Measurements from ENCODE around the gene SMAD2.

SMAD2 gene

GRCh38 chr18:47801817-47802216 lies 128.6 kb downstream of the SMAD2 start:
- no peak for TF ChIP-seq CTCF (IDR thresholded peaks at IDR 0.05; ENCODE audit: low read depth, low read length)
- no peak for DNase-seq (ENCODE audit: low read depth in 2 of 2)
- H3K4me3 ChIP-seq (replicated peaks in 1 of 2; ENCODE audit: low read depth in 2 of 2, low read length in 2 of 2) = no peak overlapping the region

- TF ChIP-seq CTCF (IDR thresholded peaks at IDR 0.05; ENCODE audit: low read depth, low read length) = no peak
- DNase-seq (ENCODE audit: low read depth in 2 of 2) = no peak
- H3K4me3 ChIP-seq (replicated peaks in 1 of 2; ENCODE audit: low read depth in 2 of 2, low read length in 2 of 2) = no peak overlapping the region
Measured at GRCh38 chr18:47800756-47801155, 129.7 kb downstream of the SMAD2 start.

GRCh38 chr18:47800248-47800647 lies 130.2 kb downstream of the SMAD2 start:
- no peak overlapping the region for H3K4me3 ChIP-seq (replicated peaks in 1 of 2; ENCODE audit: low read depth in 2 of 2, low read length in 2 of 2)
- TF ChIP-seq CTCF (IDR thresholded peaks at IDR 0.05; ENCODE audit: low read depth, low read length) = no peak
- DNase-seq (ENCODE audit: low read depth in 2 of 2) = no peak

GRCh38 chr18:47799376-47799775 lies 131.1 kb downstream of the SMAD2 start:
- no peak for TF ChIP-seq CTCF (IDR thresholded peaks at IDR 0.05; ENCODE audit: low read depth, low read length)
- no peak for DNase-seq (ENCODE audit: low read depth in 2 of 2)
- H3K4me3 ChIP-seq (replicated peaks in 1 of 2; ENCODE audit: low read depth in 2 of 2, low read length in 2 of 2) = no peak overlapping the region

- TF ChIP-seq CTCF (IDR thresholded peaks at IDR 0.05; ENCODE audit: low read depth, low read length) = no peak
- H3K4me3 ChIP-seq (replicated peaks in 1 of 2; ENCODE audit: low read depth in 2 of 2, low read length in 2 of 2) = no peak overlapping the region
- no peak for DNase-seq (ENCODE audit: low read depth in 2 of 2)
Measured at GRCh38 chr18:47798366-47798765, 132.1 kb downstream of the SMAD2 start.

GRCh38 chr18:47797126-47797525 lies 133.3 kb downstream of the SMAD2 start:
- no peak overlapping the region for H3K4me3 ChIP-seq (replicated peaks in 1 of 2; ENCODE audit: low read depth in 2 of 2, low read length in 2 of 2)
- DNase-seq (ENCODE audit: low read depth in 2 of 2) = no peak
- TF ChIP-seq CTCF (IDR thresholded peaks at IDR 0.05; ENCODE audit: low read depth, low read length) = no peak

- DNase-seq (ENCODE audit: low read depth in 2 of 2) = peak; percentile 18 to 61
- TF ChIP-seq CTCF (IDR thresholded peaks at IDR 0.05; ENCODE audit: low read depth, low read length) = no peak
- H3K4me3 ChIP-seq (replicated peaks in 1 of 2; ENCODE audit: low read depth in 2 of 2, low read length in 2 of 2) = no peak overlapping the region
Measured at GRCh38 chr18:47795434-47795814, 135.0 kb downstream of the SMAD2 start.

Data from cardiac fibroblast (primary cell).